Measurements from ENCODE around the gene RASGEF1C. TPM values are rescaled to one million over a fixed set of nuclear protein-coding genes. Genes with fewer than 3 reads are reported as not detected.
A peak's percentile ranks its signal among the peaks of the same experiment; 100 is the strongest.

RASGEF1C gene
- polyA plus RNA-seq, 3 donors: not detected

DNA sequence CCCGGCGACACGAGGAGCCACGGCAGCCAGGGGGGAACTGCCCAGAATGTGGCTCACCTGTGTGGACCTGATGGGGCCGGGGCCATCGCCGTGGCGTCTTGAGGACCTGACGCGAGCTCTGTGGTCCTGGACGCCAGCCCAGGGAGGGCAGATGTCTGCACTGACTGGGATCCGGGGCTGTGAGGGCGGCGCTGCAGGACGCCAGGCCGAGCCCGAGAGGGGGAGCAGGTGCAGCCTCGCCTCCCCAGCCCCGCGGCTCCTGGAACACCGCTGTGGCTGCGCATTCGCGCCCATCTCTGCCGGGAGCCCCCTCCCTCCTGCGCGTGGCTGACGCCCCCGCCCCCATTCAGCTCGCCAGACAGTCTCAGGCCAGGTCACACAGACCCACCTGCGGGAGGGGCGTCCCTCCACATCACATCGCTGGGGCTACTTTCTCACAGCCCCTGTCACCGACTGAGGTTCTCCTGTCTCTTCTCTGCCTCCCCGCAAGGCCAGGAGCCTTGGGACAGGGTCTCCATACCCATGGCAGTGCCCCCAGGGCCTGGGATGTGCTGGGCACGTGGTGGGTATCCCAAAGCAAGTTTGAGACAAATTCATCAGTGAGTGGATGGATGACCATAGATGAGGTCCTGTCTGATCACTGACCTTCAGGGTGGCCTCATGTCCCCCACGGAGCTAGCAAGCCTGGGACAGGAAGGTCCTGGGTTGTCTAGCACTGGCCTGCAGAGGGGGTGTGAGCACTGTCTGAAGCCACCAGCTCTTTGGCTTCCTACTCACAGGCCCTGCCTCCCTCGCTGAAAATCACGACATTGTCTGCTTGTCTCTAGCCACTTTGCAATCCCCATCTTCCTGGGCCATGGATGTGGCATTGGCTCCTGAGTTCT lies 47.3 kb downstream of the RASGEF1C start:
- H3K9me3 Mint-ChIP-seq: peaks cover 0 to 3% (median 2%) of the 10 kb centered on the region in 7 donors
- no peaks in the 10 kb centered on the region for H3K36me3 ChIP-seq (replicated peaks in 1 of 2; ENCODE audit: control insufficient read depth in 1 of 2, insufficient read depth in 2 of 2, low read length in 2 of 2)
- peak overlapping the region in 5 of 7 donors; percentile 37 to 85 (median 78) for H3K27ac Mint-ChIP-seq
- TF ChIP-seq, protein P1, sequence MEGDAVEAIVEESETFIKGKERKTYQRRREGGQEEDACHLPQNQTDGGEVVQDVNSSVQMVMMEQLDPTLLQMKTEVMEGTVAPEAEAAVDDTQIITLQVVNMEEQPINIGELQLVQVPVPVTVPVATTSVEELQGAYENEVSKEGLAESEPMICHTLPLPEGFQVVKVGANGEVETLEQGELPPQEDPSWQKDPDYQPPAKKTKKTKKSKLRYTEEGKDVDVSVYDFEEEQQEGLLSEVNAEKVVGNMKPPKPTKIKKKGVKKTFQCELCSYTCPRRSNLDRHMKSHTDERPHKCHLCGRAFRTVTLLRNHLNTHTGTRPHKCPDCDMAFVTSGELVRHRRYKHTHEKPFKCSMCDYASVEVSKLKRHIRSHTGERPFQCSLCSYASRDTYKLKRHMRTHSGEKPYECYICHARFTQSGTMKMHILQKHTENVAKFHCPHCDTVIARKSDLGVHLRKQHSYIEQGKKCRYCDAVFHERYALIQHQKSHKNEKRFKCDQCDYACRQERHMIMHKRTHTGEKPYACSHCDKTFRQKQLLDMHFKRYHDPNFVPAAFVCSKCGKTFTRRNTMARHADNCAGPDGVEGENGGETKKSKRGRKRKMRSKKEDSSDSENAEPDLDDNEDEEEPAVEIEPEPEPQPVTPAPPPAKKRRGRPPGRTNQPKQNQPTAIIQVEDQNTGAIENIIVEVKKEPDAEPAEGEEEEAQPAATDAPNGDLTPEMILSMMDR (IDR thresholded peaks at IDR 0.05): peak; percentile 48
- H3K27me3 ChIP-seq (ENCODE audit: control insufficient read depth in 2 of 2, insufficient read depth in 2 of 2, low read length in 2 of 2): no peaks in the 10 kb centered on the region
- H3K4me3 Mint-ChIP-seq: peak overlapping the region; percentile 21 to 41
- no peaks in the 10 kb centered on the region for H4K20me1 ChIP-seq (ENCODE audit: insufficient read depth, low read length)
- no peaks in the 10 kb centered on the region for H3K79me2 ChIP-seq (ENCODE audit: insufficient read depth, low read length)
- H3K27me3 Mint-ChIP-seq (ENCODE audit: low read depth in 3 of 3): peaks cover 2 to 10% (median 2%) of the 10 kb centered on the region in 3 donors
- H3K4me2 ChIP-seq (replicated peaks; ENCODE audit: extremely low read depth, low read length, poor library complexity, severe bottlenecking): peak overlapping the region; percentile 66
- intact Hi-C loops (cut with micrococcal nuclease): no loop called here
- H2AFZ ChIP-seq (ENCODE audit: insufficient read depth, low read depth, low read length, poor library complexity, severe bottlenecking): peak overlapping the region; percentile 66
- H3K27ac ChIP-seq (ENCODE audit: low read depth in 1 of 2, low read length in 2 of 2): peak overlapping the region; percentile 39 to 76
- peak; percentile 38 to 54 (median 45) for DNase-seq
- no peaks in the 10 kb centered on the region for H3K9me3 ChIP-seq (replicated peaks in 1 of 2; ENCODE audit: control insufficient read depth in 1 of 2, insufficient read depth in 1 of 2, low read length in 2 of 2)
- WGBS (ENCODE audit: insufficient coverage): 83% methylated on average over 38 of the region's 39 CpGs
- peaks cover 39% of the 10 kb centered on the region for H3K4me1 Mint-ChIP-seq
- H3K4me1 ChIP-seq (ENCODE audit: control insufficient read depth in 1 of 2, insufficient read depth in 2 of 2, low read length in 2 of 2): peaks cover 44 to 45% of the 10 kb centered on the region in 2 donors
- H3K36me3 Mint-ChIP-seq: no peaks in the 10 kb centered on the region
- H3K9ac ChIP-seq (ENCODE audit: insufficient read depth, low read length, poor library complexity, severe bottlenecking): peak overlapping the region; percentile 39
- peak overlapping the region in 1 of 3 experiments; percentile 60 for H3K4me3 ChIP-seq (replicated peaks in 1 of 3; ENCODE audit: low read depth in 2 of 3, low read length in 3 of 3)

DNA sequence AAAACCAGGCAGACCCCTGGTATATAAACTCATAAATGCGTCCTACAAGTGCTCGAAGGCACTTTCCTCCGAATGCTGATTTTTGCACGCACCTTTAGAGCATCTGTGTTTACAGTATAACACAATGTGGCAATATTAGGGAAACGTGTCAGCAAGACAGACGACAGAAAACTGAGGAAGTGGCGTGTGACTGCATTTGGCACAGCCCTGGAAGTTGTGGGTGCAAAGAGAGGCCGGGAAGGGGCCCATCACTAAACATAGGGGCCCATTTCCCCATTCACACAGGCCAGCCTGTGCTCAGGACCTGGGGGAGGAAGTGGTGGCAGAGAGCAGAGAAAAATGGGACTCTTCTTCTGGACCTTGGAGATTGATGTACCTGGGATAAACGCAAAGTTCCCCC lies 48.2 kb downstream of the RASGEF1C start:
- peak overlapping the region; percentile 27 to 80 for H3K4me3 Mint-ChIP-seq
- TF ChIP-seq, protein P1 (IDR thresholded peaks at IDR 0.05): no peak
- WGBS (ENCODE audit: insufficient coverage): 3% methylated on average over 5 of the region's 9 CpGs

More for the DNA sequence above, 48.2 kb downstream of the RASGEF1C start:
- H3K4me3 ChIP-seq (replicated peaks in 1 of 3; ENCODE audit: low read depth in 2 of 3, low read length in 3 of 3): peak overlapping the region in 1 of 3 experiments; percentile 60
- peak overlapping the region; percentile 66 for H2AFZ ChIP-seq (ENCODE audit: insufficient read depth, low read depth, low read length, poor library complexity, severe bottlenecking)
- no peaks in the 10 kb centered on the region for H3K36me3 ChIP-seq (replicated peaks in 1 of 2; ENCODE audit: control insufficient read depth in 1 of 2, insufficient read depth in 2 of 2, low read length in 2 of 2)
- H3K27ac Mint-ChIP-seq: peak overlapping the region; percentile 72 to 86 (median 82)
- no peaks in the 10 kb centered on the region for H3K36me3 Mint-ChIP-seq
- H3K27ac ChIP-seq (ENCODE audit: low read depth in 1 of 2, low read length in 2 of 2): peak overlapping the region; percentile 39 to 76
- peak overlapping the region; percentile 39 for H3K9ac ChIP-seq (ENCODE audit: insufficient read depth, low read length, poor library complexity, severe bottlenecking)
- H4K20me1 ChIP-seq (ENCODE audit: insufficient read depth, low read length): no peaks in the 10 kb centered on the region
- no peaks in the 10 kb centered on the region for H3K27me3 ChIP-seq (ENCODE audit: control insufficient read depth in 2 of 2, insufficient read depth in 2 of 2, low read length in 2 of 2)
- peaks cover 2 to 10% (median 2%) of the 10 kb centered on the region in 3 donors for H3K27me3 Mint-ChIP-seq (ENCODE audit: low read depth in 3 of 3)
- H3K4me1 ChIP-seq (ENCODE audit: control insufficient read depth in 1 of 2, insufficient read depth in 2 of 2, low read length in 2 of 2): peaks cover 35 to 36% of the 10 kb centered on the region in 2 donors
- peak overlapping the region; percentile 66 for H3K4me2 ChIP-seq (replicated peaks; ENCODE audit: extremely low read depth, low read length, poor library complexity, severe bottlenecking)
- H3K4me1 Mint-ChIP-seq: peaks cover 31% of the 10 kb centered on the region
- peaks cover 0 to 3% (median 2%) of the 10 kb centered on the region in 7 donors for H3K9me3 Mint-ChIP-seq
- intact Hi-C loops (cut with micrococcal nuclease): no loop called here
- H3K9me3 ChIP-seq (replicated peaks in 1 of 2; ENCODE audit: control insufficient read depth in 1 of 2, insufficient read depth in 1 of 2, low read length in 2 of 2): no peaks in the 10 kb centered on the region
- peak; percentile 85 to 89 (median 85) for DNase-seq
- no peaks in the 10 kb centered on the region for H3K79me2 ChIP-seq (ENCODE audit: insufficient read depth, low read length)
